Measurements from ENCODE around the gene SLFN12L.
A peak's percentile ranks its signal among the peaks of the same experiment; 100 is the strongest.

Gene SLFN12L

GRCh38 chr17:35537601-35538141, at the start of gene SLFN12L:
Gene SLFN12L, minus strand, starts transcription at chr17:35537678. Its CDS starts 15,314 bp downstream, at chr17:35522364.
- TF ChIP-seq, protein P1, sequence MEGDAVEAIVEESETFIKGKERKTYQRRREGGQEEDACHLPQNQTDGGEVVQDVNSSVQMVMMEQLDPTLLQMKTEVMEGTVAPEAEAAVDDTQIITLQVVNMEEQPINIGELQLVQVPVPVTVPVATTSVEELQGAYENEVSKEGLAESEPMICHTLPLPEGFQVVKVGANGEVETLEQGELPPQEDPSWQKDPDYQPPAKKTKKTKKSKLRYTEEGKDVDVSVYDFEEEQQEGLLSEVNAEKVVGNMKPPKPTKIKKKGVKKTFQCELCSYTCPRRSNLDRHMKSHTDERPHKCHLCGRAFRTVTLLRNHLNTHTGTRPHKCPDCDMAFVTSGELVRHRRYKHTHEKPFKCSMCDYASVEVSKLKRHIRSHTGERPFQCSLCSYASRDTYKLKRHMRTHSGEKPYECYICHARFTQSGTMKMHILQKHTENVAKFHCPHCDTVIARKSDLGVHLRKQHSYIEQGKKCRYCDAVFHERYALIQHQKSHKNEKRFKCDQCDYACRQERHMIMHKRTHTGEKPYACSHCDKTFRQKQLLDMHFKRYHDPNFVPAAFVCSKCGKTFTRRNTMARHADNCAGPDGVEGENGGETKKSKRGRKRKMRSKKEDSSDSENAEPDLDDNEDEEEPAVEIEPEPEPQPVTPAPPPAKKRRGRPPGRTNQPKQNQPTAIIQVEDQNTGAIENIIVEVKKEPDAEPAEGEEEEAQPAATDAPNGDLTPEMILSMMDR (IDR thresholded peaks at IDR 0.05; ENCODE audit: control insufficient read depth, extremely low read depth, insufficient read depth), result no peak
- no peak for DNase-seq (ENCODE audit: low read depth)
- no peak within 1 kb of the TSS for H3K4me3 ChIP-seq (ENCODE audit: low read depth, low read length)

GRCh38 chr17:35586569-35587073, 49.1 kb upstream of the SLFN12L start:
- peak overlapping the region; percentile 98 for H3K4me3 ChIP-seq (ENCODE audit: low read depth, low read length)
- TF ChIP-seq, protein P1 (IDR thresholded peaks at IDR 0.05; ENCODE audit: control insufficient read depth, extremely low read depth, insufficient read depth), result no peak
- DNase-seq (ENCODE audit: low read depth), result no peak

GRCh38 chr17:35584061-35584460, 46.6 kb upstream of the SLFN12L start:
- DNase-seq (ENCODE audit: low read depth), result no peak
- H3K4me3 ChIP-seq (ENCODE audit: low read depth, low read length), result no peak overlapping the region
- TF ChIP-seq, protein P1 (IDR thresholded peaks at IDR 0.05; ENCODE audit: control insufficient read depth, extremely low read depth, insufficient read depth), result no peak

DNA sequence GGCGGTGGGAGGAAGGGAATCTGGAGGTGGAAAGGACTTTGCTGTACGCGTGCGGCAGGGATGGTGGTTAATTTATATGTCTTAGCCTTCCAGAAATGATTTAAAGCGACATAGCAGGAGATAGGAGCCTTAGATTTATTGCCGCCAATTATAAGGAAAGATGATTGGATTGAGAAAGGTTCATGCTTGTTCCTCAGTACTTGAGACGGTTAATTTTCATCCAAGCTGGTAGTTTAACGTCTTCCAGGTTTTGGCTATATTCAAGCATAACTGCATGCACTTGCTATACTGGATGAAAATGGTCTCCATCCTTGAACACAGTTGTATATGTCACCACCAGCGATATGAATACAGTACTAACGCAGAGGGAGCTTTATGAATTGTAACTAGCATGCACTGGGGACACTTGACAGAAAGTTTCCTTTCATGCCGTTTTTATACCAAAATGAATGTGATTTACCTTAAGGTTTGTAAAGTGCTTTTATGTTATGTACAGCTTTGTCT, 41.5 kb upstream of the SLFN12L start:
- no peak for DNase-seq (ENCODE audit: low read depth)
- TF ChIP-seq, protein P1 (IDR thresholded peaks at IDR 0.05; ENCODE audit: control insufficient read depth, extremely low read depth, insufficient read depth), result no peak
- peak overlapping the region; percentile 87 for H3K4me3 ChIP-seq (ENCODE audit: low read depth, low read length)

- peak within 1 kb of the TSS; percentile 87 for H3K4me3 ChIP-seq (ENCODE audit: low read depth, low read length)
- TF ChIP-seq, protein P1 (IDR thresholded peaks at IDR 0.05; ENCODE audit: control insufficient read depth, extremely low read depth, insufficient read depth), result no peak
- DNase-seq (ENCODE audit: low read depth), result peak; percentile 66
Observed at GRCh38 chr17:35578197-35578928, 40.9 kb upstream of the SLFN12L start, which contains the start of gene PEX12. Gene PEX12, minus strand, starts transcription at chr17:35578571. Its CDS starts 550 bp downstream, at chr17:35578021.

DNA sequence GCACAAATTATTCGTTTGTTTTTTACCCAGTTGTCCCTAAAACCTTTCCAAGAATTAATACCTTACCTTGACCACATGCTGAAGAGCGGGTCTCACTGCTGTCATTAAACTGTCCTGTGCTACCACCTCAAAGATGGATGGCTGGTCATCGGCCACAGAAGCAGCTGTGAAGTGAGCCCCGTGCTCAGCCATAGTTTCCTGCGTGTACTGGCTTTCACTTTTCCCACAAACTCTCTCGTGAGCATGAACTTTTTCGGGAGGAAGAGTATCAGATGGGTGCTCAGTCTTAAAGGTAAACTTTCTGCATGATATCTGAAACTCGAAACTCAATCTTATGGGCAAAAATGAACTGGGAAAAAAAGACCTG, 40.3 kb upstream of the SLFN12L start:
- TF ChIP-seq, protein P1 (IDR thresholded peaks at IDR 0.05; ENCODE audit: control insufficient read depth, extremely low read depth, insufficient read depth), result no peak
- peak overlapping the region; percentile 87 for H3K4me3 ChIP-seq (ENCODE audit: low read depth, low read length)
- no peak for DNase-seq (ENCODE audit: low read depth)

All from LNCaP clone FGC (cell line).